Mesenchymal stem cell (in vitro differentiated cells and primary cell): Measurements from ENCODE around the gene CHCHD3.
A peak's percentile ranks its signal among the peaks of the same experiment; 100 is the strongest.

Source experiments
- DNase-seq: peaks from one replicate; pipeline ENCODE4 v3.0.0-alpha.2; 2013
- H2AFZ ChIP-seq: one replicate; pipeline ENCODE4 v1.6.1; 2013; ENCODE audit warnings: low read depth, mild to moderate bottlenecking, control low read depth, inconsistent platforms, low read length, moderate library complexity
- H2AK5ac ChIP-seq: 2 replicates; pipeline ENCODE4 v1.6.1; 2013; ENCODE audit warnings: low read length, moderate library complexity, mild to moderate bottlenecking, inconsistent platforms; ENCODE audit not compliant: severe bottlenecking
- H2BK120ac ChIP-seq: one replicate; pipeline ENCODE4 v1.6.1; 2013; ENCODE audit warnings: low read depth, mild to moderate bottlenecking, inconsistent platforms, low read length, moderate library complexity
- H2BK12ac ChIP-seq, 2 experiments: one replicate each; pipeline ENCODE4 v1.6.1; 2013; ENCODE audit warnings: inconsistent platforms in 2 of 2, low read length in 2 of 2, mild to moderate bottlenecking in 2 of 2, moderate library complexity in 2 of 2, control low read depth in 1 of 2
- H2BK15ac ChIP-seq: one replicate; pipeline ENCODE4 v1.6.1; 2013; ENCODE audit warnings: mild to moderate bottlenecking, low read depth, inconsistent platforms; ENCODE audit not compliant: poor library complexity, severe bottlenecking
- H2BK5ac ChIP-seq: 2 replicates; pipeline ENCODE4 v1.6.1; 2013; ENCODE audit warnings: low read depth, mild to moderate bottlenecking, low read length, control low read depth, inconsistent platforms; ENCODE audit not compliant: poor library complexity, severe bottlenecking
- H3K14ac ChIP-seq, 2 experiments: one replicate each; pipeline ENCODE4 v1.6.1; 2013; ENCODE audit warnings: inconsistent platforms in 2 of 2, low read length in 2 of 2, control low read depth in 1 of 2, mild to moderate bottlenecking in 1 of 2, moderate library complexity in 1 of 2
- H3K18ac ChIP-seq, 2 experiments: one replicate each; pipeline ENCODE4 v1.6.1; 2013; ENCODE audit warnings: inconsistent platforms in 2 of 2, low read length in 2 of 2, control low read depth in 1 of 2, low read depth in 1 of 2, mild to moderate bottlenecking in 1 of 2
- H3K23ac ChIP-seq, 2 experiments: one replicate each; pipeline ENCODE4 v1.6.1; 2013; ENCODE audit warnings: inconsistent platforms in 2 of 2, low read length in 2 of 2, mild to moderate bottlenecking in 2 of 2, moderate library complexity in 2 of 2, control low read depth in 1 of 2
- H3K27ac ChIP-seq: 2 replicates; pipeline ENCODE4 v1.5.1; 2013; ENCODE audit warnings: mild to moderate bottlenecking, moderate library complexity, low read length, control low read depth, inconsistent platforms; ENCODE audit not compliant: poor library complexity, severe bottlenecking
- H3K27me3 ChIP-seq, 2 experiments: 2 replicates each; pipeline versions ENCODE4 v1.6.1 to v1.7.0; 2013; ENCODE audit warnings: low read length in 2 of 2, mild to moderate bottlenecking in 2 of 2, moderate library complexity in 2 of 2, control low read depth in 1 of 2, inconsistent platforms in 1 of 2; ENCODE audit not compliant: control insufficient read depth in 1 of 2, insufficient read depth in 1 of 2
- H3K36me3 ChIP-seq, 2 experiments: 2 replicates each; pipeline versions ENCODE4 v1.6.1 to v1.7.0; 2013; ENCODE audit warnings: low read length in 2 of 2, control low read depth in 1 of 2, inconsistent platforms in 1 of 2, low read depth in 1 of 2, mild to moderate bottlenecking in 1 of 2; ENCODE audit not compliant: insufficient read depth in 2 of 2, control insufficient read depth in 1 of 2
- H3K4ac ChIP-seq, 2 experiments: one replicate each; pipeline ENCODE4 v1.6.1; 2013; ENCODE audit warnings: inconsistent platforms in 2 of 2, low read length in 2 of 2, mild to moderate bottlenecking in 2 of 2, moderate library complexity in 2 of 2, control low read depth in 1 of 2, low read depth in 1 of 2
- H3K4me1 ChIP-seq: 2 replicates; pipeline ENCODE4 v1.6.1; 2013; ENCODE audit warnings: low read depth, low read length, control low read depth; ENCODE audit not compliant: control insufficient read depth, insufficient read depth
- H3K4me2 ChIP-seq: 2 replicates; pipeline ENCODE4 v1.6.1; 2013; ENCODE audit warnings: low read length, mild to moderate bottlenecking, inconsistent platforms; ENCODE audit not compliant: poor library complexity, severe bottlenecking
- H3K4me3 ChIP-seq, 2 experiments: 2 replicates each; pipeline versions ENCODE4 v1.5.1 to v1.7.0; 2013; ENCODE audit warnings: low read length in 2 of 2, mild to moderate bottlenecking in 2 of 2, control low read depth in 1 of 2, low read depth in 1 of 2; ENCODE audit not compliant: insufficient read depth in 1 of 2
- H3K79me1 ChIP-seq: replicated peaks from 2 replicates; pipeline ENCODE4 v1.6.1; 2013; ENCODE audit warnings: mild to moderate bottlenecking, control low read depth, low read length, inconsistent platforms; ENCODE audit not compliant: poor library complexity, severe bottlenecking
- H3K9ac ChIP-seq: 2 replicates; pipeline ENCODE4 v1.7.0; 2013; ENCODE audit warnings: mild to moderate bottlenecking, low read length, moderate library complexity
- H3K9me3 ChIP-seq: 2 replicates; pipeline ENCODE4 v1.7.0; 2013; ENCODE audit warnings: mild to moderate bottlenecking, low read length; ENCODE audit not compliant: control insufficient read depth
- H4K8ac ChIP-seq: one replicate; pipeline ENCODE4 v1.6.1; 2013; ENCODE audit warnings: inconsistent platforms, mild to moderate bottlenecking, low read length, moderate library complexity
- H4K91ac ChIP-seq: one replicate; pipeline ENCODE4 v1.6.1; 2013; ENCODE audit warnings: mild to moderate bottlenecking, low read length, inconsistent platforms
- WGBS: methylation state at CpG from one replicate; pipeline ENCODE4 v1.1.7; 2013; ENCODE audit warnings: mixed read lengths; 5-methylcytosine and 5-hydroxymethylcytosine counted together

The CHCHD3 gene

DNA sequence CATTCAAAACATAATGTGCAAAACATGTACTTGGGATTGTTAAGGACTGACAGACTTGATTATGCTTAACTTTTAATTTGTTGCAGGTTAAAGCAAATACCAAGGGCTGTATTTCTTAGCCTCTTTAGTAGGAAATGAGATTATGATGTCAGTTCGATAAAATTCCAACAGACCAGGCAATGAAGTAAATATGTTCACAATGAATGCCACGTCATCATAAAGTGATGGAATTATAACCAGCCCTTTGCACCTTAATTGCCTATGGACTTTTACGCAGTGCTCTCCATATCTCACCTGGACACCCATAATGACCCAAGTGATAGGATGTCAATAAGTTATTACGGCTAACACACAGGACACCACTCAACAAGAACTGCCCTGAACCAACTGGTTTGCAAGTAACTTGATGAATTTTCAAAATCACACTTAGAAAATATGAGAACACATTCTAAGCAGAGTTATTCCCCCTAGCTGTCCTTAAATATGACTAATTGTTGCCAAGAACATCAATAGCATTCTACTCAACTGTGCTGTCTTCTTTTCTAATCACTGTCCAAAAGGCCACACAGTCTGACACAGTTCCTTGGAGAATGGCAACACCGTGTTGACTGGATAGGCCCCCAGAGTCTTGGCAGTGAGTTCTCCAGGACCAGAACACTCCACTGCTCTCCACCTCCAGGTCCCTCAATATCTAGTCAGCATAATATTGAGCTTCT, 115.0 kb downstream of the CHCHD3 start:
- H3K4me2 ChIP-seq: no peak overlapping the region
- H3K27me3 ChIP-seq: no peaks in the 10 kb centered on the region
- no peak overlapping the region for H4K8ac ChIP-seq
- no peak overlapping the region for H2AFZ ChIP-seq
- H3K23ac ChIP-seq: no peak overlapping the region
- no peak for DNase-seq
- H2BK120ac ChIP-seq: no peak overlapping the region
- H3K27ac ChIP-seq: no peak overlapping the region
- peak overlapping the region; percentile 36 for H4K91ac ChIP-seq
- 95% methylated on average over 5 of the region's 5 CpGs for WGBS
- H2BK15ac ChIP-seq: no peak overlapping the region
- H3K9ac ChIP-seq: no peak overlapping the region
- no peaks in the 10 kb centered on the region for H3K9me3 ChIP-seq
- H2BK12ac ChIP-seq: no peak overlapping the region
- no peak overlapping the region for H2AK5ac ChIP-seq
- H3K36me3 ChIP-seq: no peaks in the 10 kb centered on the region
- peaks cover 25% of the 10 kb centered on the region for H3K79me1 ChIP-seq
- no peak overlapping the region for H3K4ac ChIP-seq
- no peak overlapping the region for H3K18ac ChIP-seq
- H2BK5ac ChIP-seq: no peak overlapping the region
- H3K4me1 ChIP-seq: peaks cover 3% of the 10 kb centered on the region
- H3K14ac ChIP-seq: no peak overlapping the region
- no peak overlapping the region for H3K4me3 ChIP-seq

DNA sequence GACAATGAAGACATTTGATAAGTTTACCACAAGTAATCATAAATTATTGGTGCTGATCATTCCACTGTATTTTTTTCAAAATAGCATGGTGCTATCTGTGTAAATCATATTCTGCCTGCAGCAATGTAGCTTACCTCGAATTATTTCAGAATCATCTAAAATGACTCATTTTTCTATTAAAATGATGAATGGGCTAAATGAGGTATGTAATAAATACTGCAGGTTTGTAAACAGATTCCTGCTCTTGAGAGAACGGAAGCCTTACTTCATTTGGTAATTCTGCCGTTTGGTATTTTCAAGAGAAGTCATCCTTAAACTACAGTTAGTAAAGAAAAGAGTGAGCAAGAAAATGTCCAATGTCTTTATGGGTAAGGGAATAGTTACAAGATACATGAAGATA, 115.9 kb downstream of the CHCHD3 start:
- Histone ChIP-seq H3K4me1 (peaks cover 3% of the 10 kb centered on the region), H2BK15ac (no peak overlapping the region), H3K79me1 (peaks cover 23% of the 10 kb centered on the region), H3K9ac (no peak overlapping the region), H3K9me3 (no peaks in the 10 kb centered on the region), H2BK5ac (no peak overlapping the region), H3K36me3 (no peaks in the 10 kb centered on the region), H4K91ac (no peak overlapping the region), H3K14ac (no peak overlapping the region), H3K23ac (no peak overlapping the region), H3K27ac (no peak overlapping the region), H2BK12ac (no peak overlapping the region), H2AK5ac (no peak overlapping the region), H2AFZ (no peak overlapping the region), H4K8ac (no peak overlapping the region), H2BK120ac (no peak overlapping the region), H3K4ac (no peak overlapping the region), H3K4me2 (no peak overlapping the region), H3K18ac (no peak overlapping the region), H3K27me3 (no peaks in the 10 kb centered on the region), H3K4me3 (no peak overlapping the region)
- 85% methylated on average over 2 of the region's 3 CpGs for WGBS
- DNase-seq: no peak

DNA sequence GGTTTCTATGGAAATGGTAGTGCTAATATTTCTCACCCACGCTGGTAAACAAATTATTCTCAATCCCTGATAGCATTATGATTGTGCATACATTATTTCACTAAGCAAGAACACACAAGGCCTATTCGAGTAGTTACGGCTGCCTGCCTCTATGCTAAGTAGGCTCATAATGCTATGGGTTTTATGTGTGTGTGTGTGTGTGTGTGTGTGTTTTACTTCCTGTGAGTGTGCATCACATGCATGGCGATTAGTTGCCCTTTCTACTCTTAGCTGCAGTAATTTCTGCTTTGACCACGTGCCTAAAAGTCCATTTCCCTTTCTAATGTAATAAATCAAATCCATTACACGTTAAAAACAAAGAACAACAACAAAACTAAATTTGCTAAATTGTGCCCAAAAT, 117.0 kb downstream of the CHCHD3 start:
- H3K14ac ChIP-seq: no peak overlapping the region
- no peak overlapping the region for H3K4me2 ChIP-seq
- H3K9me3 ChIP-seq: no peaks in the 10 kb centered on the region
- peak overlapping the region; percentile 8 for H4K8ac ChIP-seq
- 87% methylated on average over 5 of the region's 6 CpGs for WGBS
- H2BK120ac ChIP-seq: no peak overlapping the region
- no peak overlapping the region for H3K23ac ChIP-seq
- no peak overlapping the region for H3K9ac ChIP-seq
- peaks cover 3% of the 10 kb centered on the region for H3K4me1 ChIP-seq
- no peaks in the 10 kb centered on the region for H3K36me3 ChIP-seq
- H3K4me3 ChIP-seq: no peak overlapping the region
- H2AK5ac ChIP-seq: no peak overlapping the region
- H2AFZ ChIP-seq: no peak overlapping the region
- no peaks in the 10 kb centered on the region for H3K27me3 ChIP-seq
- H3K18ac ChIP-seq: no peak overlapping the region
- no peak overlapping the region for H3K4ac ChIP-seq
- no peak for DNase-seq
- peaks cover 27% of the 10 kb centered on the region for H3K79me1 ChIP-seq
- no peak overlapping the region for H3K27ac ChIP-seq
- no peak overlapping the region for H4K91ac ChIP-seq
- no peak overlapping the region for H2BK5ac ChIP-seq
- no peak overlapping the region for H2BK12ac ChIP-seq
- no peak overlapping the region for H2BK15ac ChIP-seq

DNA sequence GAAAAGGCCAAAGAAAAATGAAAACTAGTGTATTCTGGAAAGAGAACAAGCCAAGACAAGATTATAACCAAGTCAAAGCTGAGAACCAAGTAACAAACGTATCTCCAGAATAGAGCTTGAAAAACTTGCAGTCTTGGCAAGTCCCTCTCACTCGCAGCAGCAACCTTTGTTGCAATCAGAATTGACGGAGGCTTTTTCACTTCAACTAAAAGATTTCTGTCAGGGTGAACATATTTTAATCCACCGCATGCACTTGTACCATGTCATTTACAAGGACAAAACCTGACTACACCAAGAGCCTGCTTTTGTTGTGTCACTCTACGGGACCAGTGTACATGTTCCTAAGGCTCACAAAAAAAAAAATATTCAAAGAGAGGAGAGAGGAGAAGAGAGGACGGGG, 122.0 kb downstream of the CHCHD3 start:
- no peak overlapping the region for H3K14ac ChIP-seq
- H4K91ac ChIP-seq: no peak overlapping the region
- H2BK5ac ChIP-seq: no peak overlapping the region
- no peaks in the 10 kb centered on the region for H3K9me3 ChIP-seq
- H4K8ac ChIP-seq: no peak overlapping the region
- H2BK120ac ChIP-seq: no peak overlapping the region
- DNase-seq: no peak
- no peak overlapping the region for H3K4me3 ChIP-seq
- H3K27ac ChIP-seq: no peak overlapping the region
- no peaks in the 10 kb centered on the region for H3K4me1 ChIP-seq
- H2AK5ac ChIP-seq: no peak overlapping the region
- H3K4ac ChIP-seq: no peak overlapping the region
- no peak overlapping the region for H3K18ac ChIP-seq
- H2BK15ac ChIP-seq: no peak overlapping the region
- H3K23ac ChIP-seq: no peak overlapping the region
- 99% methylated on average over 6 of the region's 6 CpGs for WGBS
- no peak overlapping the region for H2AFZ ChIP-seq
- no peak overlapping the region for H2BK12ac ChIP-seq
- H3K4me2 ChIP-seq: no peak overlapping the region
- peaks cover 0 to 2% of the 10 kb centered on the region in 2 experiments for H3K36me3 ChIP-seq
- H3K79me1 ChIP-seq: peaks cover 35% of the 10 kb centered on the region
- no peaks in the 10 kb centered on the region for H3K27me3 ChIP-seq
- no peak overlapping the region for H3K9ac ChIP-seq
